Right lobe of liver (tissue), 4 donors: Measurements from ENCODE around the gene SLC24A3.

ENCODE experiments used
- POLR2A ChIP-seq: fragments of 450-650 bp; IDR thresholded peaks from one replicate; pipeline ENCODE4 v1.6.1; 2017; ENCODE audit warnings: antibody characterized with exemption, mild to moderate bottlenecking
- TF ChIP-seq, protein P1 (sequence below), 4 donors: fragments of 200-600 bp in 3 of 4; fragments of 450-650 bp in 1 of 4; IDR thresholded peaks; one replicate each; pipeline versions ENCODE4 v1.5.1 to v1.8.0; 2016 to 2022; ENCODE audit warnings: antibody characterized with exemption in 4 of 4, mild to moderate bottlenecking in 2 of 4
- donor health status: DM: no; HTN: no; CAD: no.
- donor health status: DM: no; HTN: no; CAD: no.
- donor health status: DM: no; HTN: yes; CAD: no.

DNA sequence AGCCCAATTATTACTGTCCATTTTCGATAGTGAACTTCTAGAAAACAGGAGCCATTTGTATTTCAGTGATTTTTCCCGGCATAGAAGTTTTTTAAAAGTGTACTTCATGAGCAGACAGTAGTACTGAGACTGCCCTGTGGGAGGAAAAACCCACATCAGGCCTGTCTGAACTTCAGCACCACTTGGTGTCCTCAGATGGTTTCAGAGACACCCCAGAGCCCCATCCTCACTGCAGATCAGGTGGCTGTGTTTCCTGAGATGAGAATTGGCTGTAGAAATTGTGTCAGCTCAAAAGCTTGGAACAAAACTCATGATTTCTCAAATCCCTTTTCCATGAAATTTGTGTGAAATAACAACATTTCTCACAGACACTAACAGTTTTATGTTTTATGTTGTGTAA, 435.6 kb downstream of the SLC24A3 start:
- no peak for TF ChIP-seq POLR2A
- TF ChIP-seq, protein P1, sequence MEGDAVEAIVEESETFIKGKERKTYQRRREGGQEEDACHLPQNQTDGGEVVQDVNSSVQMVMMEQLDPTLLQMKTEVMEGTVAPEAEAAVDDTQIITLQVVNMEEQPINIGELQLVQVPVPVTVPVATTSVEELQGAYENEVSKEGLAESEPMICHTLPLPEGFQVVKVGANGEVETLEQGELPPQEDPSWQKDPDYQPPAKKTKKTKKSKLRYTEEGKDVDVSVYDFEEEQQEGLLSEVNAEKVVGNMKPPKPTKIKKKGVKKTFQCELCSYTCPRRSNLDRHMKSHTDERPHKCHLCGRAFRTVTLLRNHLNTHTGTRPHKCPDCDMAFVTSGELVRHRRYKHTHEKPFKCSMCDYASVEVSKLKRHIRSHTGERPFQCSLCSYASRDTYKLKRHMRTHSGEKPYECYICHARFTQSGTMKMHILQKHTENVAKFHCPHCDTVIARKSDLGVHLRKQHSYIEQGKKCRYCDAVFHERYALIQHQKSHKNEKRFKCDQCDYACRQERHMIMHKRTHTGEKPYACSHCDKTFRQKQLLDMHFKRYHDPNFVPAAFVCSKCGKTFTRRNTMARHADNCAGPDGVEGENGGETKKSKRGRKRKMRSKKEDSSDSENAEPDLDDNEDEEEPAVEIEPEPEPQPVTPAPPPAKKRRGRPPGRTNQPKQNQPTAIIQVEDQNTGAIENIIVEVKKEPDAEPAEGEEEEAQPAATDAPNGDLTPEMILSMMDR (IDR thresholded peaks at IDR 0.05) = no peak
